ENCODE data around the gene SBNO2. TPM values are rescaled to one million over a fixed set of nuclear protein-coding genes. Genes with fewer than 3 reads are reported as not detected.
"Not testable (repeated sequence)": the region's sequence is repeated elsewhere in the genome, so short reads cannot be mapped to it uniquely, and the experiment has no call there.

The SBNO2 gene
- total RNA-seq, 2 experiments from 2014 or later = 112 to 117 TPM

DNA sequence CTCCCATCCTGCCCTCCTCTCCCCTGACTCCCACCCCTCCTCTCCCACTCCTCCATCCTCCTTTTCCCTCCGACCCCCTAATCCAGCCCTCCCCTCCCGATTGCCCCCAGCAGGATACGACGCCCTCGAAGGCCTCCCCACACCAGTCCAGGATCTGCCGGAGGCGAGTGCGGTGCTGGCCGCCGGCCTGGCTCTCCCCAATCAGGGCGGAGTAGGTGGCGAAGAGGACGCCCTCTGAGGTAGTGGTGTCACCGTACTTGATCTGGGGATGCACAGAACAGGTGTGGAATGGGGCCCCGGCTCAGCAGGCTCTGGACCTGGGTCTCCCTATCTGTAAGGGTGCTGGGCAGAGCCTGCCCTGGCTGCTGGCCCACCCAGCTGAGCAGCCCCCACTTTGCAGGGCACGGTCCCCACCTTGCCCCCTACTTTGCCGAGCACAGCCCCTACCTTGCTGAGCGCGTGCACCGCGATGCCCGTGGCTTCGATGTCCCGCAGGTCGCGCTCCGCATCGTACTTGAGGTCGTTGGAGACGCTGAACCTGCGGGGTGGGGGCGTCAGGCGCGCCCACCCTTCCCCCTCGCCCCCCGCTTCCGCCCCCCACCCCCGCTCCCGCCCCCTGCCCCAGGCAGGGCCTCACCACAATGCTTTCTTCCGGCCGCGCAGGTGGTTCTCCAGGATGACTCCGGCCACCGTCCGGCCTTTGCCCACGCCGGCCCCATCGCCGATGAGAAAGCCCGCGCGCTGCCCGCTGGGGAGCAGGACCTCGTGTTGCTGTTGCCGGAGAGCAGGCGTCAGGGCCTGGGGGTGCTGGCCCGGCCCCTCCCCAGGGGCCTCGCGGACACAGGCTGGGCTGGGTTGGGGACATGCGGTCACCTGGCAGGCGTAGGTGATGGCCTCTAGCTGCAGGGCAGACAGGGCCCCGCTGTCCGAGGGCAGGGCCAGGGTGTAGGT, 51.8 kb downstream of the SBNO2 start:
- peaks cover 5% of the 10 kb centered on the region for H3K4me1 Mint-ChIP-seq (ENCODE audit: low read depth)
- no peak overlapping the region for H3K4me3 Mint-ChIP-seq
- intact Hi-C loops (cut with micrococcal nuclease) = no loop called here
- no peak for DNase-seq
- no peak overlapping the region for H3K27ac Mint-ChIP-seq
- CTCF ChIA-PET = no interaction called here
- peaks cover 48% of the 10 kb centered on the region for H3K36me3 Mint-ChIP-seq (ENCODE audit: low read depth)
- H3K27me3 Mint-ChIP-seq (ENCODE audit: low read depth) = no peaks in the 10 kb centered on the region
- no peaks in the 10 kb centered on the region for H3K9me3 Mint-ChIP-seq

DNA sequence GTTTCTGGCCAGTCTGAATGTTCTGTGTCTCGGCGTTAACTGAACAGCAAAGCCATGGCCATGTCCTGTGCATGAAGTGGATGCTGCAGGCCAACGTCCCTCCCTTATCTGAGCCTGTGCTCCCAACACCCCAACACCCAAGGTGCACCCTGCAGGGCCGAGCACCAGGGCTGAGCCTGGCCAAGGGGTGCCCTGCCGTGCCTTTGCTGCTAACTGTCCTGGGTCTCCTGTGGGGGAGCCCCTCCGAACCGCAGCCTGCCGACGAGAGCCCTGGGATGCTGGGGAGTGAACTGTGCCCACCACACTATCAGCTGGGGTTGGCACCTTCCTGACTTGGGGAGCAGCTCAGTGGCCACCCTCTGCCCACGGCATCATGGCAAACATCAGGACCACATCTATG, 52.7 kb downstream of the SBNO2 start:
- Mint-ChIP-seq H3K36me3 (ENCODE audit: low read depth) (peaks cover 43% of the 10 kb centered on the region), H3K4me3 (no peak overlapping the region), H3K27ac (peak overlapping the region; percentile 59), H3K4me1 (ENCODE audit: low read depth) (no peaks in the 10 kb centered on the region), H3K27me3 (ENCODE audit: low read depth) (no peaks in the 10 kb centered on the region), H3K9me3 (no peaks in the 10 kb centered on the region)
- DNase-seq = no peak
- intact Hi-C loops (cut with micrococcal nuclease) = no loop called here
- CTCF ChIA-PET = no interaction called here

DNA sequence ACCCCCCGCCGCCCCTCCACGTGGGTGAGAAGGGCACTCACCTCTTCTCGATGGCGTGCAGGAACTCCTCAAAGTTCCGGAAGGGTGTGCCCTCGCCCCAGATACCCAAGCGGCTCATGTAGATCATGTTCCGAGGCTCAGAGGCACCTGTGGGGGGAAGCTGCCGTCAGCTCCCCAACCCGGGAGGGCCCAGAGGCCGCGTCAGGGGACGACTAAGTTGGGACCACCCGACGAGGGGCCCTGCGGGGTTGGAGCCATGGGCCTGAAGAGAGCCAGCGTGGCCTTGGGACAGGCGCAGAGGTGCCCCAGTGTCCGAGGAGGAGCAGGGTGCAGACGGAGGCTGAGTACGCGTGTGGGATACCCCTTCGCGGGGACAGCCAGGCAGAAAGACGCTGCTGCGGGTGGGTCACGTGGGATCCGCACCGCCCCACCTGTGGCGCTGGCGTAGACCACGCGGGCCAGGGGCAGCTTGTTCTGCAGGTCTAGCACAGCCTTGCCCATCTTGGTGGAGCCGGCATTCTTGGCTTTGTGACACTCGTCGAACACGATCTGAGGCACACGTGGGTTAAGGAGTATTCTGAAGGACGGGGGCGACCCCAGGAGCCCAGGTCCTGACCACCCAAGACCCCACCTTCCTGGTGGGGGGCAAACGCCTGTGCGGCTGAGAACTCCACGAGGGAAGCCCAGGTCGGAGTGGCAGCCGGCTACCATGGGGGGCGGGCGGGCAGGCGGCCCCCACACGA, 54.4 kb downstream of the SBNO2 start:
- H3K27me3 Mint-ChIP-seq (ENCODE audit: low read depth) = no peaks in the 10 kb centered on the region
- H3K9me3 Mint-ChIP-seq = no peaks in the 10 kb centered on the region
- H3K4me1 Mint-ChIP-seq (ENCODE audit: low read depth) = peaks cover 2% of the 10 kb centered on the region
- no peak overlapping the region for H3K4me3 Mint-ChIP-seq
- no peak for DNase-seq
- CTCF ChIA-PET = interaction anchor here (0.6 kb wide), 1 partner anchor 17 kb away, joined by 3 read pairs; no protein-coding TSS in a partner anchor
- H3K27ac Mint-ChIP-seq = no peak overlapping the region
- intact Hi-C loops (cut with micrococcal nuclease) = no loop called here
- H3K36me3 Mint-ChIP-seq (ENCODE audit: low read depth) = peaks cover 43% of the 10 kb centered on the region

DNA sequence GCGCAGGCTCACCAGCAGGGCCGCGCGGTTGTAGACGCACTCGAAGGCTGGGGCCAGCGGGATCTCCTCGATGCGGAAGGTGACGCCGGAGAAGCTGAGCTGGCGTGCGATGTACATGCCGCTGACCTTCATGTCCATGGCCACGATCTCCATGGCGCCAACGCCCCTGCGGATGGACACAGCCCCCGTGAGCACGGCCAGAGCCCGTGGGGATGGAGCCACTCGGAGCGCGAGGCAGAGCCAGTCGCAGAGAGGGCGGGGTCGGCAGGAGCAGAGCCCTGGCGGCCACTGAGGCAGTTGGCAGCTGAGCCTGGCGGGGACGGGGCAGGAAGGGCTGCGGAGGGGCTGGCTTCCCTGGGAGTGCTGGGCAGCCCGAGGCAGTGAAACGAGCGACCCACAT, 55.1 kb downstream of the SBNO2 start:
- intact Hi-C loops (cut with micrococcal nuclease) = no loop called here
- no peak for DNase-seq
- peaks cover 3% of the 10 kb centered on the region for H3K4me1 Mint-ChIP-seq (ENCODE audit: low read depth)
- H3K9me3 Mint-ChIP-seq = no peaks in the 10 kb centered on the region
- H3K4me3 Mint-ChIP-seq = no peak overlapping the region
- CTCF ChIA-PET = no interaction called here
- H3K36me3 Mint-ChIP-seq (ENCODE audit: low read depth) = peaks cover 42% of the 10 kb centered on the region
- no peaks in the 10 kb centered on the region for H3K27me3 Mint-ChIP-seq (ENCODE audit: low read depth)
- no peak overlapping the region for H3K27ac Mint-ChIP-seq

DNA sequence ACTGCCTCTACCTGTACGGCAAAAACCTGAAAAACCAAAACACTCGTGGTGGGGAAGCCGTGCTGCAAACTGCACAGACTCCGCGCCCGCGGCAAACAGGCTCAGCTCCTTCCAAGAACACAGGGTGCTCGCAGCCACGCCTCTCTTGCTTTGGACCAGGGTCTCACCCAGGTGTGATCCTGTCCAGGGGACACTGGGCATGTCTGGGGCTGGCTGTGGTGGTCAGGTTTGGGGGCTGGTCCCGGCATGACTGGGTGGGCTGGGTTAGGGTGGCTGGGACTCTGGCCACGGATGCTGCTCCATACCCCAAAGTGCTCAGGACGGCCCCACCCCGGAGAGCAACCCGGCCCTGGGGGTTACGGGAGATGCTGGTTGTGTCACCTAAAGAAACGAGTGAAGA, 56.4 kb downstream of the SBNO2 start:
- no peaks in the 10 kb centered on the region for H3K9me3 Mint-ChIP-seq
- no peak overlapping the region for H3K4me3 Mint-ChIP-seq
- peaks cover 6% of the 10 kb centered on the region for H3K4me1 Mint-ChIP-seq (ENCODE audit: low read depth)
- no peak overlapping the region for H3K27ac Mint-ChIP-seq
- H3K27me3 Mint-ChIP-seq (ENCODE audit: low read depth) = no peaks in the 10 kb centered on the region
- intact Hi-C loops (cut with micrococcal nuclease) = no loop called here
- CTCF ChIA-PET = no interaction called here
- no peak for DNase-seq
- peaks cover 36% of the 10 kb centered on the region for H3K36me3 Mint-ChIP-seq (ENCODE audit: low read depth)

DNA sequence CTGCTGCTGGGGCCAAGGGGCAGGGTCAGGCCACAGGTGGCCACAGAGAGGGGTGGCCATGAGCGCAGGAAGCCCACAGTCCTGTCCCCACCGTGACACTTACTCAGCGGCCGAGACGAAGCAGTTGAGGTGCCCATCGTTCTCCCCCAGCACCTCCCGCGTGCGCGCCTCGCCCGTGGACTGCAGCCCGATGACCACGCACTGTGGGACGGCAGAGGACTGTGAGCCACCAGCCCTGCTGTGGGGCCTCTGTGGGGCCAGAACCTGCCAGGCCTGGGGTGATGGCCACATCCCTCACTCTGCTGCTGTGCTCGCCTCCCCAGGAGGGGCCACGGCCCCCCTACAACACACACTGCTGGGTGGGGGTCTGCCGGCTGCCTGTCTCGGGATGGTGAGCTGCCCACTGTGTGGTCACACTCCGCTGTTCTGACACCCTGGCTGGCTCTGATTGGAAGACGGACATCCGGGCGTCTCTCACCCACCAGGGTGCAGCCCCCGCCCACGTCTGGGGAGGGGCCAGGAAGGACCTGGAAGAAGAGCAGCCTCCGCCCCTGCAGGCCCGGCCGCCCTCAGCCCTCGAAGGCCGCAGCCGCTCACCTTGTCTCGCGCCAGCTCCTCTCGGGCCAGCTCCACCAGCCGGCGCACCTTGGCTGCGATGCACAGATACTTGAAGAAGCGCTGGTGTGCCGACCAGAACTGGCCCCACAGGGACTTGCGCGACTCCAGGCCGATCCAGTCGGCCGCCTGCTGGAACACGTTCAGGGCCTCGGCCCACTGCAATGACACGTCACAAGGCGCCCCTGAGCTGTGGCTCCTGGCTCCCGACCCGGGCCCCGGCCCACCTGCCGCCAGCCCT, 57.1 kb downstream of the SBNO2 start:
- Mint-ChIP-seq H3K4me1 (ENCODE audit: low read depth) (peaks cover 6% of the 10 kb centered on the region), H3K36me3 (ENCODE audit: low read depth) (peaks cover 34% of the 10 kb centered on the region), H3K4me3 (no peak overlapping the region), H3K9me3 (no peaks in the 10 kb centered on the region), H3K27me3 (ENCODE audit: low read depth) (no peaks in the 10 kb centered on the region), H3K27ac (no peak overlapping the region)
- DNase-seq = no peak
- CTCF ChIA-PET = interaction anchor here (0.9 kb wide), 1 partner anchor 103 kb away, joined by 3 read pairs; no protein-coding TSS in a partner anchor
- intact Hi-C loops (cut with micrococcal nuclease) = no loop called here

DNA sequence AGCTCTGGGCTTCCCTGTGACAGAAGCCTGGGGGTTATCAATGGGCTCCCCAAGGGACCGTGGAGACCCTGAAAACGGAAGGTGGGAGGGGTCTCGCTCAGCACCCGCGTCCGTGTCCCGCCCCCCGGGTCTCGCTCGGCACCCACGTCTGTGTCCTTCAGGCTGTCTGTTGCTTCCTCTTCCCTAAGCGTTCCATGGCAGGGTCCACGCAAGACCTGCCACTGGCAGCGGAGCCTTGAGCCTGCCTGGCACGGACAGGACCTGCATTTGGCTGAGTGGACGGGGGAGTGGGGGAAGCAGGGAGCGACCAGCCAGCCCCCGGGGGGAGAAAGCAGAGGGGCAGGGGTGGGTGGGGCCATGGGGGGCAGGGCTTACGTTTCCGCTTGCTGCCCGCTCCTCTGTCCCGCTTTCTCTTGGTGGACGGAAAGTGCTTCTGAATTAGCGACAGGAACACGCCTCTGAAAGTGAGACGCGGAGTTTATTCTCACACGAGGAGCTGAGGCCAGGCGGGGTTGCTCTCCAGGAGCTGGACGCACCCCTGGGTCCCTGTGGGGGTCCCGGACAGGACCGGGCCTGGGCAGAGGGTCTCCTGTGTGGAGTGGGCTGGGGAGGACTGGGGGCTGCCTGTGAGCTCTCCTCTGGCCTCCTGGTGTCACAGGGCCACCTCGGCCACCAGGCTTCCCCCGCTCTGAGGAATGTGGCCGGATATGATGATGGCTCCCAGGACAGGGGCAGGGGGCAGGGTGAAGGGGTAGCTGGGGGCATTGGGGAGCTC, 58.2 kb downstream of the SBNO2 start:
- H3K36me3 Mint-ChIP-seq (ENCODE audit: low read depth) = peaks cover 23% of the 10 kb centered on the region
- DNase-seq = no peak
- H3K27ac Mint-ChIP-seq = no peak overlapping the region
- no peaks in the 10 kb centered on the region for H3K27me3 Mint-ChIP-seq (ENCODE audit: low read depth)
- peaks cover 6% of the 10 kb centered on the region for H3K4me1 Mint-ChIP-seq (ENCODE audit: low read depth)
- intact Hi-C loops (cut with micrococcal nuclease) = no loop called here
- no peak overlapping the region for H3K4me3 Mint-ChIP-seq
- no peaks in the 10 kb centered on the region for H3K9me3 Mint-ChIP-seq
- CTCF ChIA-PET = interaction anchor here (0.9 to 1.0 kb wide), 2 partner anchors 15 to 105 kb away, joined by 3 to 5 read pairs; no protein-coding TSS in a partner anchor

DNA sequence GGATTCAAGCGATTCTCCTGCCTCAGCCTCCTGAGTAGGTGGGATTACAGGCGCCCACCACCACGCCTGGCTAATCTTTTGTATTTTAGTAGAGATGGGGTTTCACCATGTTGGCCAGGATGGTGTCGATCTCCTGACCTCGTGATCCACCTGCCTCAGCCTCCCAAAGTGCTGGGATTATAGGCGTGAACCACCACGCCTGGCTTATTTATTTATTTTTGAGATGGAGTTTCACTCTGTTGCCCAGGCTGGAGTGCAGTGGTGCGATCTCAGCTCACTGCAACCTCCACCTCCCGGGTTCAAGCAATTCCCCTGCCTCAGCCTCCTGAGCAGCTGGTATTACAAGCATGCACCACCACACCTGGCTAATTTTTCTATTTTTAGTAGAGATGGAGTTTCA, 59.3 kb downstream of the SBNO2 start:
- DNase-seq; H3K4me3 Mint-ChIP-seq; H3K9me3 Mint-ChIP-seq; H3K4me1 Mint-ChIP-seq (ENCODE audit: low read depth); H3K27ac Mint-ChIP-seq; H3K27me3 Mint-ChIP-seq (ENCODE audit: low read depth); intact Hi-C loops (cut with micrococcal nuclease): not testable (repeated sequence)
- H3K36me3 Mint-ChIP-seq (ENCODE audit: low read depth) = peaks cover 15% of the 10 kb centered on the region
- CTCF ChIA-PET = interaction anchor here (1.0 to 2.2 kb wide), 2 partner anchors 9 to 16 kb away, joined by 5 to 11 read pairs; no protein-coding TSS in a partner anchor

DNA sequence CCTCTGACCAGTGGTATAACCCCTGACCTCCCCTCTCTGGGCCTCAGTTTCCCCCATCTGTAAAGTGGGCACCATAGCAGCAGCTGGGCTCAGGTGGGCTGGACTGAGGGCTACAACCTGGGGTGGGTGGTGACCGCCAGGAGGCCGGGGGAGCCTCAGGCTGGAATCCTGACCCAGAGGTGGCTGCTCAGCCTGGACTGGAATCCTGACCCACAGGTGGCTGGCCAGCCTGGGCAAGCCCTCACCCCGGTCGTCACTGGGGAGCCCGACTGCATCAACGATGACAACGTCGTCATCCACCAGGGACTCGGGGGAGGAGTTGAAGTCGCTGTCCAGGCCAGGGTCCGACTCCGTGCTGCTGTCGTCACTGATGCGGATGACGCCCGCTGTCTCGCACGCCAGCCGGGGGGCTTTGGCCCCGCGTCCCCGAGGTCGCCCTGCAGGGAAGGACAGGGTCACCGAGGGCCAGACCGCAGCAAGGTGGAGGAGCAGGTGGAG, 60.0 kb downstream of the SBNO2 start:
- Mint-ChIP-seq H3K27me3 (ENCODE audit: low read depth) (no peaks in the 10 kb centered on the region), H3K4me3 (no peak overlapping the region), H3K9me3 (no peaks in the 10 kb centered on the region), H3K27ac (no peak overlapping the region), H3K4me1 (ENCODE audit: low read depth) (peaks cover 6% of the 10 kb centered on the region), H3K36me3 (ENCODE audit: low read depth) (peaks cover 15% of the 10 kb centered on the region)
- CTCF ChIA-PET = interaction anchor here (0.7 to 2.2 kb wide), 9 partner anchors 10 to 102 kb away, joined by 3 to 11 read pairs (median 4); no protein-coding TSS in a partner anchor
- intact Hi-C loops (cut with micrococcal nuclease) = no loop called here
- no peak for DNase-seq

DNA sequence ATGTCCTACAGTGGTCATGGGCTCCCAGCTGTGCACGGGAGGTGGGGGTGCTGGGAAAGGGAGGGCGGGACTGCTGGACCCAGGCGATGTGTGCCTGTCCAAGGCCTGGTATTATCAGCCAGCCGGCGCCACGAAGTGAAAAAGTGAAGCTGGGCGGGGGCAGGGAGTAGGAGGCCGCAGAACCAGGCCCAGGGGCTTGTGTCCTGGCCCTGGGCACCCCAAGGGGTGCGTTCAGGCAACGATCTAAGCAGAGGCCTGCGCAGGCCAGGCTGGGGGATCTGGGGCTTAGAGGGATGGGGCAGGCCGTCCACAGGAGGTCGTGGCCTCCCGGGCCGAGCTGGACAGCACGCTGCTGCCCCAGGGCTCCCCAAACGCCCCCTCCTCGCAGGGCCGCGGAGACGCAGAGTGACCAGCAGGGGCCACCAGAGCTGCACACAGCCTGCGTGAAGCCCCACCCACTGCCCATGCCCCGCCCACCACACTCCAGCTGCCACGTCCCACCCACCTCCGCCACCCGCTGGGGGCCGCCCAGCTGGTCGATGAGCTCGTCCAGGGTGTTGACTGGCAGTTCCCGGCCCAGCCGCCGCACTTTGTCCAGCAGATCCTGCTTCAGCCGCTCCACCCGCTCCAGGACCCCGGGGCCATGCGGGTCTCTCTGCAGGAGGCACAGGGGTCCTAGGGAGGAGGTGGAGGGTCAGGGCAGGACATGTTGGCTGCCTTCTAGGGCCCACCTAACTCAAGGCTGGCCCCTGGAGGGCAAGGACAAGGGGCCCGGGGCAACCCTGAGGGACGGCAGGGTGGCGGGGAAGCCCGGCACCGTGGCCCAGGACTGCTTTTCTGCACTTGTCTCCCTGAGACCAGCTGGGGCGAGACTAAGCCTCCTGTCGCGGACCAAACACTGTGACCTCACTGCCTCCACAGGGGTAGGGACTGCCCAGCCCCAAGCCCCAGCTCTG, 60.8 kb downstream of the SBNO2 start:
- Mint-ChIP-seq H3K4me1 (ENCODE audit: low read depth) (peaks cover 6% of the 10 kb centered on the region), H3K27me3 (ENCODE audit: low read depth) (no peaks in the 10 kb centered on the region), H3K27ac (peak overlapping the region; percentile 59), H3K36me3 (ENCODE audit: low read depth) (peaks cover 10% of the 10 kb centered on the region), H3K9me3 (no peaks in the 10 kb centered on the region), H3K4me3 (no peak overlapping the region)
- intact Hi-C loops (cut with micrococcal nuclease) = no loop called here
- CTCF ChIA-PET = interaction anchor here (0.7 to 2.2 kb wide), 10 partner anchors 10 to 126 kb away, joined by 3 to 11 read pairs (median 4); no protein-coding TSS in a partner anchor
- peak; percentile 90 for DNase-seq

Measured in activated naive CD4-positive, alpha-beta T cell treated with anti-CD3 and anti-CD28 coated beads for 36 hours (primary cell).